NCI-H2227 treated with DMSO at 0.1 percent for 48 hours (cell line): ENCODE data around the gene GMFB.

Experiments
- DNase-seq: peaks from one replicate; lab custom pipeline; 2025; lab: John Stamatoyannopoulos, UW

GMFB gene

GRCh38 chr14:54490445-54491175, 1.8 kb upstream of the GMFB start:
- DNase-seq = no peak

- DNase-seq = no peak
Observed at GRCh38 chr14:54489731-54490444, 1.1 kb upstream of the GMFB start.

- DNase-seq = no peak
Observed at GRCh38 chr14:54489318-54489683, 521 bp upstream of the GMFB start.

GRCh38 chr14:54488318-54488645, 498 bp downstream of the GMFB start:
- DNase-seq = no peak

- peak; percentile 18 for DNase-seq
Observed at GRCh38 chr14:54487771-54488170, 1.0 kb downstream of the GMFB start.

GRCh38 chr14:54486685-54487084, 2.1 kb downstream of the GMFB start:
- DNase-seq = no peak

- no peak for DNase-seq
Observed at GRCh38 chr14:54483846-54484245, 4.9 kb downstream of the GMFB start.

- no peak for DNase-seq
Observed at GRCh38 chr14:54483073-54483745, 5.6 kb downstream of the GMFB start.

- no peak for DNase-seq
Observed at GRCh38 chr14:54481695-54482094, 7.1 kb downstream of the GMFB start.

- DNase-seq = no peak
Observed at GRCh38 chr14:54480830-54481562, 7.8 kb downstream of the GMFB start.

GRCh38 chr14:54478636-54479215, 10.1 kb downstream of the GMFB start:
- DNase-seq = no peak

- no peak for DNase-seq
Observed at GRCh38 chr14:54475911-54476310, 12.9 kb downstream of the GMFB start.

GRCh38 chr14:54475187-54475899, 13.4 kb downstream of the GMFB start:
- no peak for DNase-seq

- DNase-seq = no peak
Observed at GRCh38 chr14:54474232-54474793, 14.5 kb downstream of the GMFB start.

GRCh38 chr14:54472315-54472714, 16.5 kb downstream of the GMFB start:
- no peak for DNase-seq

GRCh38 chr14:54471641-54472040, 17.1 kb downstream of the GMFB start:
- DNase-seq = no peak

GRCh38 chr14:54470701-54471100, 18.1 kb downstream of the GMFB start:
- DNase-seq = no peak

- DNase-seq = no peak
Observed at GRCh38 chr14:54467280-54467679, 21.5 kb downstream of the GMFB start.

- DNase-seq = peak; percentile 46
Observed at GRCh38 chr14:54465654-54466053, 23.1 kb downstream of the GMFB start.

GRCh38 chr14:54462048-54462447, 26.7 kb downstream of the GMFB start:
- DNase-seq = no peak

- DNase-seq = no peak
Observed at GRCh38 chr14:54459106-54459505, 29.7 kb downstream of the GMFB start.
